ENCODE data around the gene CSPG4. TPM values are rescaled to one million over a fixed set of nuclear protein-coding genes. Genes with fewer than 3 reads are reported as not detected.

The CSPG4 gene
- total and polyA plus RNA-seq, 2 donors (not counting 3 experiments of a cell fraction or from before 2014, with no cell fraction given) = not detected

GRCh38 chr15:75751891-75752290 is 39.2 kb upstream of the CSPG4 start:
- Histone ChIP-seq H3K27ac (ENCODE audit: insufficient read depth, low read depth, low read length) (no peak overlapping the region), H3K79me2 (ENCODE audit: control insufficient read depth, insufficient read depth, low read length) (no peaks in the 10 kb centered on the region), H3K4me1 (ENCODE audit: control insufficient read depth, extremely low read depth, insufficient read depth, low read length) (no peaks in the 10 kb centered on the region), H3K9ac (replicated peaks; ENCODE audit: extremely low read depth, insufficient read depth, low read length) (no peak overlapping the region), H4K20me1 (replicated peaks; ENCODE audit: control insufficient read depth, extremely low read depth, insufficient read depth, low read length) (no peaks in the 10 kb centered on the region), H2AFZ (ENCODE audit: low read depth, low read length) (no peak overlapping the region), H3K36me3 (ENCODE audit: control insufficient read depth in 2 of 2, extremely low read depth in 1 of 2, insufficient read depth in 2 of 2, low read length in 2 of 2) (no peaks in the 10 kb centered on the region), H3K9me3 (replicated peaks; ENCODE audit: control insufficient read depth, insufficient read depth, low read length) (no peaks in the 10 kb centered on the region), H3K4me3 (replicated peaks in 1 of 3; ENCODE audit: insufficient read depth in 1 of 3, low read depth in 1 of 3, low read length in 3 of 3) (no peak overlapping the region), H3K27me3 (ENCODE audit: control insufficient read depth in 2 of 2, insufficient read depth in 2 of 2, low read length in 2 of 2) (no peaks in the 10 kb centered on the region), H3K4me2 (ENCODE audit: insufficient read depth, low read length) (no peak overlapping the region), H3K9me1 (replicated peaks; ENCODE audit: control insufficient read depth, extremely low read depth, insufficient read depth, low read length) (no peaks in the 10 kb centered on the region)
- intact Hi-C loops (cut with micrococcal nuclease) (no loop called here), dilution Hi-C loops (cut with MboI; ENCODE audit: extremely low pct_ligation_motif_present, low sequenced_read_pairs) (no loop called here)
- TF ChIP-seq MYC (IDR thresholded peaks at IDR 0.05; ENCODE audit: low read depth, low read length) (no peak), MAX (IDR thresholded peaks at IDR 0.05; ENCODE audit: insufficient read depth, insufficient read length) (no peak), FOS (IDR thresholded peaks at IDR 0.05; ENCODE audit: borderline replicate concordance, insufficient read depth, low read length) (no peak), GATA2 (IDR thresholded peaks at IDR 0.05; ENCODE audit: insufficient read depth, insufficient read length, low read depth, low read length) (no peak), CTCF (IDR thresholded peaks at IDR 0.05; ENCODE audit: extremely low read depth in 1 of 2, insufficient read depth in 1 of 2, low read depth in 1 of 2, low read length in 2 of 2) (no peak), POLR2A (IDR thresholded peaks at IDR 0.05; ENCODE audit: low read depth, low read length) (no peak), JUN (IDR thresholded peaks at IDR 0.05; ENCODE audit: borderline replicate concordance, insufficient read depth, insufficient read length, low read depth) (no peak), POLR2AphosphoS5 (IDR thresholded peaks at IDR 0.05; ENCODE audit: insufficient read depth, low read depth, low read length) (no peak), EZH2 (IDR thresholded peaks at IDR 0.05; ENCODE audit: borderline replicate concordance, low read depth, low read length, severe bottlenecking) (no peak)
- ChIA-PET POLR2A (no interaction called here), CTCF (no interaction called here)
- FAIRE-seq = no peak
- no TSS peak for BruUV-seq (replicated peaks)
- no peak for DNase-seq (ENCODE audit: low read depth, low spot score)
